DMS153 (cell line): ENCODE data around the gene TBC1D4.
"Not testable (repeated sequence)": the region's sequence is repeated elsewhere in the genome, so short reads cannot be mapped to it uniquely, and the experiment has no call there.

Experiments
- DNase-seq: peaks from one replicate; lab custom pipeline; 2025; lab: John Stamatoyannopoulos, UW

The TBC1D4 gene

DNA sequence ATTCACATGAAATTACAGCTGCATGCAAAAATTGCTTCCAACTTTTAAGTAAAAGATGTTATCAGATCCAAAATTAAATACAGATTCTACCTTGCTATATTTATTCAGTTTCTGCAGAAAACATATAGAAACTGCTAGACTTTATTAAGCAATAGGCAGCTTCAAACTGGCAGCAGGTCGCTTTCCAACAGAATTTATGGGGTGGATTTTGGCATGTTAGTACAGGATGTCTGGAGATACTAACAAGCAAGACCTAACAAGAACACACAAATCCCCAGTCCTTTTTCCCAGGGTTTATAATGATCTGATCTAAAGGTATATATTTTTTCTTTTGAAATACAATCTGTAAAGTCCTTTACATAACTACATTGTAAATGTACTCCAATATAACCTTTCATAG, 27.5 kb downstream of the TBC1D4 start:
- DNase-seq, result no peak

DNA sequence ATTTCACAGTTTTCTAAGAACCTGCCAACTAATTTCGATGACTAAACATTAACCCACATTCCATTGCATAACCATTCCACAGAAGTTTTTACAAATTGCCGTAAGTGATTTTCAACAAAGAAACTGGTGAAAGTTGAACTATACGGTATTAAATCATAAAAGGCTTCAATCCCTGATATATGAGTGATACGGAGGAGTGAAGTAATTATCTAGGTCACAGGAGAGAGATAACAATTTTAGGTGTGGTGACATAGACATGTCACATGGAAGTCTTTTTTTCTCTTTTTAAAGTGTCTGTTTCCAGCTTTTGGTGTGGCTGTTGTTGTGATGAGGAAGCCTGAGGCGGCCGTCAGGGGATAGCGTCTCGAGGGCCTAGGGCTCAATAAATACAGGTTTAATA, 29.4 kb downstream of the TBC1D4 start:
- no peak for DNase-seq

DNA sequence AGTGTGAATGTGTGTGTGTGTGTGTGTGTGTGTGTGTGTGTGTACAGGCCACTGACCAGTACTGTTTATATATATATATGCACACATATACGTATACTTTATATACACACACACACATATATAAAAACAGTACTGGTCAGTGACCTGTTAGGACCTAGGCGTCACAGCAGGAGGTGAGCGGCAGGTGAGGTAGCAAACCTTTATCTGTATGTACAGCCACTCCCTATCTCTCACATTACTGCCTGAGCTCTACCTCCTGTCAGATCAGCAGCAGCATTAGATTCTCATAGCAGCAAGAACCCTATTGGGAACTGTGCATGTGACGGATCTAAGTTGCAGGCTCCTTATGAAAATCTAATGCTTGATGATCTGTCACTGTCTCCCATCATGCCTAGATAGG, 34.5 kb downstream of the TBC1D4 start:
- no peak for DNase-seq

DNA sequence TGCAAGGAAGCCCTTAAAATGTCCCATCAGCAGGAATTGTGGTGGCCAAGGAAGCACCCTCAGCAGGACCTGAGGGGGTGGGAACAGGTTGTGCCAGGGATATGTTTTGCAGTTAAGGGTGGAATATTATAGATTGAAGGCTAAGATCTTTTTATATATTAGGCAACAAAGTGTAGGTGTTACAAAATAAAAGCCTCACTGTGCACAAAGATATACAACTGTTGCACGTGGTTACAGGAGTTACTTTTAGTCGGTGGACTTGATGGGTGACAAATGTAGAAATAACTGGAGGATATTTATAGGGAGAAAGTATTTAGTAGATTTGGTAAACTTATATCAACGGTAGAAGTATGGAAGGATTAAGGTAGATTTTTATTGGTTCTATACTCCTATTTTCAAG, 35.1 kb downstream of the TBC1D4 start:
- DNase-seq, result no peak

DNA sequence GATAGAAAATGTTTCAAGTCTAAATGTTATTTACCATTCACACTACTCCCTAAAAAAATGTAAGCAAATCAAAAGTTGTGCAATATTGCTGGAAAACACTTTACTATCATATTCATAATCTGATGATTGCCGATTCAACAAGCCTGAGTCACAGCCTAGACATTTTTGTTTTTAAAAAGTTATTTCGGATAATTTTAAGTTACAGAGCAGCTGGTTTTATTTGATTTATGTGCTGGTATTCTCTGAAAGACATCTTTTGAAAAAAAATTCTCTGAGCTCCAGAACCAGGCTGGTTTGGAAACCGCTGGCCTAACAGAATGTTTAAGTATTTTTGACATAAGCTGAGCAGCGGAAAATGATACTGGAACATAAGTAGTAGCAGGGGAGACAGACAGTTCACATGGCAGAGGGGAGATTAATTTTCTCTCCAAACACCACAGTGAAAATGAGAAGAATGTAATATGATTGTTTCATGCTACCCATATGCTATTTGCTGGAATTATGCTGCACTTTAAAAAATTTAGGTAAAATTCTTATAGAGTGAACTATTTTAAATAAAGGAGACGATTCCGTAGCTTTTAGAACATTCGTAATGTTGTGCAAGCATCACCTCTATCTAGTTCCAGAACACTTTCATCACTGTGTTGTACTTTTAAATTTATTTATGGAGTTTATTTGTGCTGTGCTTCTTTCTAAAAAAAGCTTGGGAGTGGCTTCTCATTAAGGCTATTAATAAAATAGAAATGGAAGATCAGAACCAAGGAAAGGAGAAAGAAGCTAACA, 36.1 kb downstream of the TBC1D4 start:
- no peak for DNase-seq

DNA sequence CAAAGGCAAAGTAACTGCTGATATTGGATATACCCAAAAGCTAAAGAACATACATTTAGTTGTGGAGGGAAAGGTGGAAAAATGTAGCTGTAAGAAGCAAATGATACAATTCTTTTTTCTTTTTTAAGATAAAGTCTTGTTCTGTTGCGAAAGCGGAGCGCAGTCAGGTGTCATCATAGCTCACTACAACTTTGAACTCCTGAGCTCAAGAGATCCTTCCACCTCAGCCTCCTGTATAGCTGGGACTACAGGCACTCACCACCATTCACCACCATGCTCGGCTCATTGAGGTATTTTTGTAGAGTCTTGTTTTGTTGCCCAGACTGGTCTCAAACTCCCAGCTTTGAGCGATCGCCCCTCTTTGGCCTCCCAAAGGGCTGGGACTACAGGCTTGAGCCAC, 38.0 kb downstream of the TBC1D4 start:
- no peak for DNase-seq

DNA sequence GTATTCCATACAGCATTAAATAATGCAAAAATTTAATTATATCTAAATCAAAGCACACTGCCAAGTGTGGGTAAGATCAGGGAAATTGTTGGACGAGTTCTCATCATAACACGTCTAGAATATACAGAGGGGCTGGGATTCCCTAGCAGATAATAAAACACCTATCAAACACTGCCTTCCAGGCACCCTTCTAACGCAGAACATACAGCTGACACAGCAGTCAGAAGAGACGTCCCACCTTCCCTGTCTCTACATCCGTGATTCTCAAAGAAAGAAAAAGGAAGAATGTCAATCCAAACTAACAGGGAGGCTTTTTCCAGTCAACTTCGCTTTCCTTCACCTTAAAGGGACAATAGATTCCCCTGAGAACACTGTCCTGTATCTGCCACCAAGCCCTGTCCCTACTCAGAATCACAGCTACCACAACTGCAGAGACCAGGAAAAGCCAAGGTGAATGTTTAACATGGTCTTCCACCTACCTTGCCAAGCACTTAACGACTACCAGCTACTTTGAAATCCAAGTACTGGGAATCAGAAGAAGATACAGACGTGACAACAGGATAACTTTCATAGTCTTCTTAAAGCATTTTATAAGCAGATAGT, 38.5 kb downstream of the TBC1D4 start:
- no peak for DNase-seq

DNA sequence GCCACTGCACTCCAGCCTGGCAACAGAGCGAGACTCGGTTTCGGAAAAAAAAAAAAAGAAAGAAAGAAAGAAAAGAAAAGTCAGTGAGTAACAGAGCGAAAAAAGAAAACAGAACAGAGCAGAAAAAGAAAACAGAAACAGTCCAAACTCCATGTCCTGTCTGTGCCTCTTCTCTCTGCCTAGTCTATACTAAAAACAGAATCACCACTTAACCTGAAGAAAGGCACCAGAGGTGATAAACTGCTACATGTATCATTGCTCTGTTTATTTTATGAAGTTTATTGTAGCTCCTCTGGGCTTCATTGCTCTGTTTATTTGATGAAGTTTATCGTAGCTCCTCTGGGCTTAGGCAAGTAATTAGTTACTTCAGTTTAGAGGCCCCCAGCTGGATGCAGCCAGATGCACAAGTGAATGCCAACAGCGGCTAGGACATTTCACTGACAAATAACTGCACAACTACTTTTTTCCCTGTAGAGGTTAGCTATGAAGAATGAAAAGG, 39.2 kb downstream of the TBC1D4 start:
- no peak for DNase-seq

DNA sequence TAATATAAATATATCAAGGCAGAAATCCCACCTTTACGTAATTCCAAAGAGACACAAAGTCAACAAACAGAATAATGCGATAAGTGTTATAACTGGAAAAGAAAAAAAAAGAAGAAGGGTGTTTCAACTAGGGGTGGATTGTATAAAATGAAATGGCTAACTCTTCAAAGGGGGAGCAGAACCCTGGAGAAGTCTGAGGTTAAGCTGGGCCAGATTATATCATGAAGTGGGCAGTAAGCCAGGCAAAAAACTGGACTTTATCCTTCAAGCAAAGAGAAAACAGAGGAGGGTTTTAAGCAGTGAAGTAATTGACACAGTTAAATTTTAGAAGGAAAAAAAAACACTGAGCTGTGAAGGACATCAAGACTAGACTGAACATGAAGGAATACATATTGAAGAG, 41.9 kb downstream of the TBC1D4 start:
- DNase-seq, result no peak

DNA sequence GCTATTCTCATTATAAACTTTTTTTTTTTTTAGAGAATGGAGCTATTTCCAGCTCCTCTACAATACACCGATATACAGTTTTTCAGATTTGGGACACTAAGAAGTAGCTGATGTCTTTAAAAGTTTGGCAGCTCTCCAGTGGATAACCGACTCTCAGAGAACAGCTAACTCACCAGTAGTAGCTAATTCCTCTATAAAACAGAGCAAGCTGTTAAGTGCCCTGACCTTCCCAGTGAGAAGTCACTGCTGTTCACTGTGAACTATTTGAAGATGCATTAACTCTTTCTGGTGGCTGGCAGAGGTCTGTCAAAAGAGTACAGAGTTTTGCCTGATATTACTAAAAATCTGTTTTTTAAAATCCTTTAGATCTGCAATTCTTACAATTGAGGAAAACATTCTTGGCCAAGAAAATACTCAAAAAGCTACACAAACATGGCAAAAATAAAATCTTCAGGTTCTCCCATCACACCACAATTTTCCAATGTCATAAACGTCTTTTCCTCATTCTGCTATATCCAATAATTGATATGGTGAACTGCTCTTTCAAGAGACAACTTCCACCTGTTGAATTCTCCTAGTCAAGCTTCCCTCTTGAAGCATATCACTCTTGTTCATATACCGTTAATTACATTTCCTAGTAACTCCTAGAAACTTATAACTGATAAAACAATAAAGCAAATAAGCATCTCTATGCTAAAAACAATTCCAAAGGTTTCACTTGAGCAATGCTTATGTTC, 44.2 kb downstream of the TBC1D4 start:
- no peak for DNase-seq

DNA sequence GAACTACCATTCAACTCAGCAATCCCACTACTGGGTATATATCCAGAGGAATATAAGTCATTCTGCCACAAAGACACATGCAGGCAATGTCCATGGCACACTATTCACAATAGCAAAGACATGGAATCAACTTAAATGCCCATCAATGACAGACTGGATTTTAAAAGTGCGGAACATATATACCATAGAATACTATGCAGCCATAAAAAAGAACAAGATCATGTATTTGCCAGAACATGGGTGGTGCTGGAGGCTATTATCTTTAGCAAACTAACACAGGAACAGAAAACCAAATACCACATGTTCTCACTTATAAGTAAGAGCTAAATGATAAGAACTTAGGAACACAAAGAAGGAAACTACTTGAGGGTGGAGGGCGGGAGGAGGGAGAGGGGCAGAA, 47.8 kb downstream of the TBC1D4 start:
- DNase-seq, result not testable (repeated sequence)

DNA sequence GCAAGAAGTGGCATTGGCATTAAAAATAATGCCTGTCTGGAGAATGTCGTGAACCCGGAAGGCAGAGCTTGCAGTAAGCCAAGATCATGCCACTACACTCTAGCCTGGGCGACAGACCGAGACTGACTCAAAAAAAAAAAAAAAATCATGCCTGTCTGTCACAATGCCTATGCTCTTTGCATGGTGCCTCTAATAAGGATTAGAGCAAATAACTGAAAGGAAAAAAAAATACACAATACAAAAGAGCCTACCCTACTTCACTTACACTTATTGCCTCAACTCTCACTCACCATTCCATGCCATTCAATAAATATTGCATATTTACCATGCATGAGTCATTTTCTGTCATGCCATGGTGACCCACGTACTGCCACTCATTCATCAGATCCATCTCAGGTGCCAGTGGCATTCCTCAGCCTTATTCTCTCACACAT, 49.1 kb downstream of the TBC1D4 start:
- DNase-seq, result peak; percentile 60

DNA sequence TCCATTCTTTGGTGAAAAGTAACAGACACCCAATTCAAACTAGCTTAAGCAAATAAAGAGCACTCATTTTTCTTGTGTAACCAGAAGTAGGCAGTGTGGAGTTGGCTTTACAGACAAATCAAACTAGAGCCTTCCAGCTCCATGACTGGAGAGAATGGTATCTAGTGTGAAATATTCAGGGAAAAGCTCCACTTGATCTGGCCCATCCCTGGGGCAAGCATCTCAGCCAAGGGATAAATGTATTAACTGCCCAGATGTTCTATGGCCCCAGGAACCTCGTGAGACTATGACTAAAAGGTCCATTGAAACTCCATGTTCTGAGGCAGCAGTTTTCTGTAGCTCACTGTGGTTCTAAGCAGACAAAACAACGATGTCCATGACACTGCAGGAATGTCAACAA, 49.9 kb downstream of the TBC1D4 start:
- no peak for DNase-seq

DNA sequence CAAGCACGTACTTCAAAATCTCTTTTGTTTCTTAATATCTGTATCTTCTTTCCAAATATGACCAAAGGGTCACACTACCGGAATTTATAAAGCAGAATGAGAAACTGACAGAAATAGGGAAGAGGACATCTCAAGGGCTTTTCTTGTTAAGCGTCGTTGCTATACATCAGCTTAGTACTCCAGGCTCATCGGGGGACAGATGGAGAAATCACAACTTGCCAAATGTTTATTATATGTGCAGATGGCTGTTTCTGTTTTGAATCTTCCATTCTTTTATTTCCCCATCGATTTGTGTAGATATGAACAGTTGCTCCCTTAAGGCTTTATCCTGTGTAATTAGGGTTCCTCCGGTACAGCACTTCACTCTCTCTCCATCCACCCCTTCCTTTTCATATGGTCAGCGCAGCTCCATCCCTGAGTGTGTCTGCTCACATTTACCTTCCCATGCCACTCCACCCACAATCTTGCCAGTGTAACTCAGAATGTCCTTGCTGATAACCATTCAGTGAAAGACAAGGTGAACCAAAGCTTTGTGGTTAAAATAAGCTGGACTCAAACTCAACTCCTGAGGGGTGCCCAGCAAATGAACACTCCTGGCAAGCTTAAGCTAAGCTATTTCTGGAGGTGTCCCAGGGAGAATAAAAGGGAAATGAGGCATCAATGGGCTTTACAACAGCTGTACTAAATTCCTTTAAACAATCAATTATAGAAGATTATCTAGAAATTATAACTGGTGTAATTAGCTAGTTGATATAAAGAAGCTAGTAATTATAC, 51.3 kb downstream of the TBC1D4 start:
- DNase-seq, result no peak

DNA sequence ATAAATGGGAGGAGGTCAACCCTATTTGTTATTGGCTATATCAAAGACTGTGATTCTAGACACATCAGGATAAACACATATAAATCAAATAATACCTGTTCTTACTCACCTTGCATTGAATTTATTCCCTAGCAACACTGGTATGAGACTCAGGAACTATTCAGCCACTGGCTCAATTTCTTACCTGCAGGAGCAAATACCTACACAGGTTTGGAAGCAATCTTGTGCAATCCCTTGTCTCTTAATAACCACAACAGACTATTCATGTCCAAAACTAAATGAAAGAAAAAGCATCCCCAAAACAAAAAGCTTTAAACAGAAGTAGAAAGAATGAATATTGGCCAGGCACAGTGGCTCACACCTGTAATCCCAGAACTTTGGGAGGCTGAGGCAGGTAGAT, 55.5 kb downstream of the TBC1D4 start:
- DNase-seq, result no peak

DNA sequence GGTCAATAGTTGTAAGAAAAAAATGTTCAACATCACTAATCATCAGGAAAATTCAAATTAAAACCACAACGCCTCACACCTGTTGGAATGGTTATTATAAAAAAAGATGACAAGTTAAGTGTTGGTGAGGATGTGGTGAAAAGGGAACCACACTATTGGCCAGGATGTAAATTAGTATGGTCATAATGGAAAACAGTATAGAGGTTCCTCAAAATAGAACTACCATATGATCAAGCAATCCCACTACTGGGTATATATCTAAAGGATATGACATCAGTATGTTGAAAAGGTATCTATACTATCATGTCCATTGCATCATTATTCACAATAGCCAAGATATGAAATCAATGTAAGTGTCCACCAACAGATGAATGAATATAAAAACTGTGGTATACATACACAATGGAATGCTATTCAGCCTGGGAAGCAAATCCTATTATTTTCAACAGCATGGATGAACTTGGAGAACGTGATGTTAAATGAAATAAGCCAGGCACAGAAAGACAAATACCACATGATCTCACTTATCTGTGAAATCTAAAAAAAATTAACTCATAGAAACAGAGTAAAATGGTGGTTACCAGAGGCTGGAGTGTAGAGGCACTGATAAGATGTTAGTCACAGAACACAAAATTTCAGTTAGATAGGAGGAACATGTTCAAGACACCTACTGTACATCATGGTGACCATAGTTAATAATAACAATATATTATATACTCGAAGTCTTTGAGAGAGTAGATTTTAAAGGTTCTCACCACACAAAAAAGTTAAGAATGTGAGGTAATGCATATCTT, 56.6 kb downstream of the TBC1D4 start:
- DNase-seq, result no peak

DNA sequence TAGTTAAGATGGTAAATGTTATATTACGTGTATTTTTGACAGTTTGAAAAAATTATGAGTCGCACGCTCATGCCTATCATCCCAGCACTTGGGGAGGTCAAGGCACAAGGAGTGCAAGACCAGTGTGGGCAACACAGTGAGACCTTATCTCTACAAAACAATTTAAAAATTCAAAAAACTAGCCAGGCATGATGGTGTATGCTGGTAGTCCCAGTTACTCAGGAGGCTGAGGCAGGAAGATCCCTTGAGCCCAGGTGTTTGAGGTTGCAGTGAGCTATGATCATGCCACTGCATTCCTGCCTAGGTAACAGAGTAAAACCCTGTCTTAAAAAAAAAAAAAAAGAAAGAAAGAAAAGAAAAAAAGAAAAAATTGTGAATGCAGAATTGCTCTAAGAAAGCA, 58.0 kb downstream of the TBC1D4 start:
- no peak for DNase-seq

DNA sequence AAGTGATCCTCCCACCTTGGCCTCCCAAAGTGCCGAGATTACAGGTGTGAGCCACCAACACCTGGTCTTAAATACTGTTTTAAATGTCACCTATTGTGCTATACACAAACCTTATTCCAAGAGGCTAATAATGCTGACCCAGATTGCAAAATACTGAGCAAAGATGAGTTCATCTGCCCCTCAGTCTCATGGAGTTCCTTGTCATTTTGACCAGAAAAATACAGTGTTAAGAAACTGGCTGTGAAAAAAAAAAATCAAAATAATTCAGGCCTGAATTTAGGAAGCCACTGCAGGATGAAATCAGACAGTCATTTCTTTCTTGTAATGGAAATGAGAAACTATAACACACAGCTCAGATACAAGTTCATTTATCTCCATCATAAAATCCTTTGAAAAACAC, 59.9 kb downstream of the TBC1D4 start:
- DNase-seq, result no peak

DNA sequence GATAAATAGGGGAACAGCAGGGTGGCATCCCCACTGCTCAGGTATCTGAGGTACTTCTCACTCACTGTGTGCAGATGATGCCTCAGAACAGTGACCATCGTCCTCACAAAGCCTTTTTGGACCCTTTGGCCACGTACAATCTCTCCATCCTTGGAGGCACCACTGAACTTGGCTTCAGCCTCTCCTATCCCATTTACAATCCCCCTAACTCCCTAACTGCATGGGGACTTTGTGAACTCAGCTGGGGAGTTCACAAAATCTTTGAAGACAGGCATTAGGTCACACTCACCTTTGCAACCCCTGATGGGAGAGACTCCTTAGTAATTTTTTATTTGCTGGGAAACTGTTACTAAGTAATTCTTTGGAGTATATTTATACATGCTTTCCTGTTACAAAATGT, 60.8 kb downstream of the TBC1D4 start:
- no peak for DNase-seq

DNA sequence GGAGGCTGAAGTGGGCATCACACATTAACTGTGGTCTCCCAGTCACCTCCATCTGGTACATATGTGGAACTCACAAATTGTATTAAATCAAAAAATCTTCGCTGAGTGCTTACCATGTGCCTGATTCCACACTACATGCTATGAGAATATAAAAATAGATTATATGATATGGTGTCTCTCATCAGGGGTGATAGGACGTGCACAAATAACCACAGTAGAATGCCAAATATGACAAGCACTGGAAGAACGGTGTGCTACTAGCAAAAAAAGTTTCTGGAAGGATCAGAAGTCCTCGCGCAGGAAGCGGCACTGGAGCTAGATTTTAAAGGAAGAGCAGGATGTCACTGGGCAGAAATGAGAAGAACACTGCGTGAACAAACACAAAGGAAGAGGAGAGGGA, 62.3 kb downstream of the TBC1D4 start:
- no peak for DNase-seq

DNA sequence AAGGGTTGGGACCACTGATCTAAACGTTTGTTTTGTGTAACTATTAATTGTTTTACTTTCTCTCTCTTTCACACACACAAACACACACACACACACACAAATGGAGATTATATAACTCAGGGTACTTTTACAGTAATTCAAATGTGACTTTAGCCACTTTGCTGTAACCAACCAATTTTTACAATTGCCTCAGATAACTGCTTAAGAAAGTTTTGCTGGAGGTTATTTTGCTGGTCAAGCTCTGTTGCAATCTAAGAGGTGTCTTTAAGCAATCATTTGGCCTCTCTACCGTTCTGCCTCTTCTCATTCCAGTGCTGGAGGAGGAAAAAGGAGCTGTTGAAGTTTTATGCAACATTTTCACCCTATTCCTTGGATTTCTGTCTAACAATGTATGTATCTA, 63.0 kb downstream of the TBC1D4 start:
- no peak for DNase-seq
